Body of pancreas (tissue), 4 donors: ENCODE results near the gene HDHD3. TPM values are rescaled to one million over a fixed set of nuclear protein-coding genes. Genes with fewer than 3 reads are reported as not detected.

Experiments
- ATAC-seq: fragments of 150-250 bp; one replicate; pipeline ENCODE4 v1.9.1; 2016
- DNase-seq, 4 donors: peaks; one replicate each; pipeline ENCODE4 v3.0.0-alpha.2; 2019
- H3K27ac ChIP-seq, 4 donors: fragments of 200-600 bp; sonication (generic); 1 replicate in 3 of 4; 2 replicates in 1 of 4; pipeline versions ENCODE4 v1.5.1 to v1.6.1; 2016 to 2019; ENCODE audit warnings: mild to moderate bottlenecking in 1 of 4, mixed read lengths in 1 of 4, moderate library complexity in 1 of 4
- H3K27me3 ChIP-seq, 2 donors: fragments of 200-600 bp; sonication (generic); one replicate each; pipeline ENCODE4 v1.6.0; 2016; ENCODE audit warnings: mild to moderate bottlenecking in 1 of 2
- H3K36me3 ChIP-seq, 2 donors: fragments of 200-600 bp; sonication (generic); replicated peaks in 1 of 2; 2 replicates each; pipeline ENCODE4 v1.5.1; 2016; ENCODE audit warnings: low read depth in 2 of 2; ENCODE audit not compliant: insufficient read depth in 1 of 2
- H3K4me1 ChIP-seq: fragments of 200-600 bp; sonication (generic); one replicate; pipeline ENCODE4 v1.6.0; 2016
- H3K4me3 ChIP-seq, 2 donors: fragments of 200-600 bp; sonication (generic); 1 replicate in 1 of 2; 2 replicates in 1 of 2; pipeline ENCODE4 v1.5.1; 2016 to 2019
- H3K9me3 ChIP-seq, 3 donors: fragments of 200-600 bp; sonication (generic); 1 replicate in 2 of 3; 2 replicates in 1 of 3; pipeline ENCODE4 v1.5.1; 2016
- CTCF ChIP-seq, 7 experiments: fragments of 450-650 bp in 4 of 7; fragments of 200-600 bp in 3 of 7; sonication (generic) in 3 of 7; IDR thresholded peaks; one replicate each; pipeline ENCODE4 v1.5.1; 2016 to 2019; ENCODE audit warnings: antibody characterized with exemption in 7 of 7
- POLR2A ChIP-seq, 3 donors: fragments of 450-650 bp; IDR thresholded peaks; one replicate each; pipeline ENCODE4 v1.6.1; 2016; ENCODE audit warnings: antibody characterized with exemption in 3 of 3, mild to moderate bottlenecking in 2 of 3
- WGBS, 2 donors: methylation state at CpG; one replicate each; pipeline ENCODE4 v1.1.5; 2017; 5-methylcytosine and 5-hydroxymethylcytosine counted together
- intact Hi-C: fragments of 100-400 bp; cut with DNase I; formaldehyde crosslinking; loops from one replicate; pipeline ENCODE4 v1.15.1; 2023
- total RNA-seq, 2 donors: library from RNA; depleted of rRNA; stranded (reverse); fragments of >200 nt; gene quantifications; one replicate each; pipeline ENCODE4 v1.1.0, GENCODE V29; 2016

The HDHD3 gene
- total RNA-seq, 2 donors from 2014 or later, result 38.9 to 51.9 TPM

DNA sequence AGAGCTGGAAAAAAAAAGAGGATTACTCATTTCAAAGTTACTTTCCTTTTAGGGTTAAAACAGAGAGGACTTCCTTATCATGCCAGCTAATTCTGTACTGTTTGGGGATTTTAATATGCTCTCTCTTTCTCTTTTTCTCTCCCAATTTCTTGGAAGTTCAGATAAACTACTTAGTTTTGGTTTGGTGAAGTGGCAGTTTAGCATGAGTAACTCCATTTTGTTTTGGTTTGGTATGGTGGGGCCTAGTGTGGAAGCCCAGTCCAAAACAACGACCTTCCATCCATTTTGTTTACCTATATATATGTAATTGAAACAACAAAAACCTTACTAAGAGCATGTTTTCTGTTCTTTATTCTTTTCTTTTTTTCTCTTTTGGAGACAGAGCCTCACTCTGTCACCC is 31.1 kb downstream of the HDHD3 start:
- Histone ChIP-seq H3K4me3 (no peak overlapping the region), H3K36me3 (no peaks in the 10 kb centered on the region), H3K4me1 (peaks cover 22% of the 10 kb centered on the region), H3K27ac (no peak overlapping the region), H3K27me3 (no peaks in the 10 kb centered on the region), H3K9me3 (no peaks in the 10 kb centered on the region)
- ATAC-seq, result no peak
- TF ChIP-seq CTCF (IDR thresholded peaks at IDR 0.05) (no peak), POLR2A (IDR thresholded peaks at IDR 0.05) (no peak)
- no peak for DNase-seq
- WGBS, 2 donors, result 3 to 35% methylated on average over 1 of the region's 1 CpG
- intact Hi-C loops, result no loop called here

- no peaks in the 10 kb centered on the region for H3K36me3 ChIP-seq
- WGBS, 2 donors, result 67 to 84% methylated on average over 2 of the region's 2 CpGs
- no peaks in the 10 kb centered on the region for H3K9me3 ChIP-seq
- ATAC-seq (no peak), DNase-seq (no peak)
- H3K27ac ChIP-seq, result no peak overlapping the region
- H3K4me3 ChIP-seq, result no peak overlapping the region
- intact Hi-C loops, result no loop called here
- no peak for TF ChIP-seq POLR2A (IDR thresholded peaks at IDR 0.05)
- TF ChIP-seq CTCF (IDR thresholded peaks at IDR 0.05), result no peak
- H3K4me1 ChIP-seq, result peaks cover 19% of the 10 kb centered on the region
- no peaks in the 10 kb centered on the region for H3K27me3 ChIP-seq
Measured at GRCh38 chr9:113345190-113345589, 31.6 kb downstream of the HDHD3 start.

- Histone ChIP-seq H3K4me1 (peaks cover 28% of the 10 kb centered on the region), H3K4me3 (no peak overlapping the region), H3K9me3 (no peaks in the 10 kb centered on the region), H3K27ac (peak overlapping the region in 3 of 4 donors; percentile 52 to 76 (median 62)), H3K36me3 (no peaks in the 10 kb centered on the region), H3K27me3 (no peaks in the 10 kb centered on the region)
- ATAC-seq (peak; percentile 43), DNase-seq (peak; percentile 74 to 87 (median 83))
- intact Hi-C loops, result no loop called here
- peak in 1 of 3 donors; percentile 8 for TF ChIP-seq POLR2A (IDR thresholded peaks at IDR 0.05)
- no peak for TF ChIP-seq CTCF (IDR thresholded peaks at IDR 0.05)
- 42 to 47% methylated on average over 1 of the region's 1 CpG for WGBS, 2 donors
Measured at GRCh38 chr9:113343732-113344231, 33.0 kb downstream of the HDHD3 start.

DNA sequence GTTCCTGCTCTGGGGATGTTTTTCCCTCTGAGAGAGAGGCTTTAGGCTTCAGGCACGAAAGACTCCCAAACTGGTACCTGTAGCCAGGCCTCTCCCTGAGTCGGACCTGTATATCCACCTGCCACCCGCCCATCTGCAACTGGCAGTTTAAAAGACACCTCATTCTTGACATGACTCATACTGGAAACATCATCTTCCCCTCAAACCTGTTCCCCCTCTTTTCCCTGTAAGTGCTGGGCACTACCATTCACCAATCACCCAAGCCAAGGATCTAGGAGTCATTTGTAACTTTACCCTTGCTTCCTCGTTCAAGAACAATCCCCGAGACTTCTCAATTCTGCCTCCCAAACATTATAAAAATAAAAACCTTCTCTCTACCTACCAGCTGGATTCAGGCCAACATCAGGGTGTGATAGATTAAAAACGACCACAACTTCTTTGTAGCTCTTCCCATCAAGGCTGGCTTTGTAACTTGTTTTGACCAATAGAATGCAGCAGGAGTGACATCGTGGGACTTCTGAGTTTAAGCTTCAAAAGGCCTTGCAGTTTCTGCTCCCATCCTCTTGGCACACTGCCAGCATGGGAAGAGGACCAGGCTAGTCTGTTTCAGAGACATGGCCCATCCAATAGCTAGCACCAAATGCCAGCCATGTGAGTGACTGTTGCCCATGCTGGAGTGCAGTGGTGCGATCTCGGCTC is 34.9 kb downstream of the HDHD3 start:
- TF ChIP-seq CTCF (IDR thresholded peaks at IDR 0.05), result no peak
- TF ChIP-seq POLR2A (IDR thresholded peaks at IDR 0.05), result no peak
- Histone ChIP-seq H3K27ac (no peak overlapping the region), H3K9me3 (no peaks in the 10 kb centered on the region), H3K4me1 (peaks cover 29% of the 10 kb centered on the region), H3K36me3 (no peaks in the 10 kb centered on the region), H3K4me3 (no peak overlapping the region), H3K27me3 (no peaks in the 10 kb centered on the region)
- intact Hi-C loops, result no loop called here
- ATAC-seq (no peak), DNase-seq (no peak)
- 66 to 75% methylated on average over 9 of the region's 9 CpGs for WGBS, 2 donors
